Common myeloid progenitor, CD34-positive (primary cell): ENCODE measurements around the gene TPTE2.
A peak's percentile ranks its signal among the peaks of the same experiment; 100 is the strongest.
"Not testable (repeated sequence)": the region's sequence is repeated elsewhere in the genome, so short reads cannot be mapped to it uniquely, and the experiment has no call there.

Source experiments
- CTCF ChIA-PET: fragments of 350-600 bp; sonication (Branson Sonifier 250); formaldehyde crosslinking; loops from one replicate; lab custom pipeline; 2021; ENCODE audit warnings: antibody characterized with exemption; lab: Charles Lee
- POLR2A ChIA-PET: fragments of 350-600 bp; sonication (Branson Sonifier 250); formaldehyde crosslinking; loops from one replicate; lab custom pipeline; 2021; ENCODE audit warnings: antibody characterized with exemption; lab: Charles Lee
- DNase-seq, 3 donors: peaks; one replicate each; pipeline versions ENCODE4 v3.0.0 to v3.0.0-alpha.2; 2013
- H3K27ac ChIP-seq, 2 experiments: 1 replicate in 1 of 2; 2 replicates in 1 of 2; pipeline ENCODE4 v1.7.0; 2013; ENCODE audit warnings: inconsistent platforms in 2 of 2, low read length in 2 of 2, mild to moderate bottlenecking in 2 of 2, low read depth in 1 of 2, moderate library complexity in 1 of 2; ENCODE audit not compliant: severe bottlenecking in 2 of 2, insufficient read depth in 1 of 2, poor library complexity in 1 of 2
- H3K27me3 ChIP-seq, 5 experiments: replicated peaks in 2 of 5; 1 replicate in 3 of 5; 2 replicates in 2 of 5; pipeline versions ENCODE4 v1.6.1 to v1.7.0; 2013; ENCODE audit warnings: low read length in 4 of 5, mild to moderate bottlenecking in 2 of 5, moderate library complexity in 2 of 5, inconsistent platforms in 1 of 5; ENCODE audit not compliant: insufficient read depth in 5 of 5, control insufficient read depth in 4 of 5
- H3K36me3 ChIP-seq, 4 experiments: 1 replicate in 2 of 4; 2 replicates in 2 of 4; pipeline versions ENCODE4 v1.6.1 to v1.7.0; 2013; ENCODE audit warnings: low read length in 3 of 4, control low read depth in 1 of 4, mild to moderate bottlenecking in 1 of 4; ENCODE audit not compliant: control insufficient read depth in 4 of 4, insufficient read depth in 4 of 4
- H3K4me1 ChIP-seq, 4 experiments: 1 replicate in 3 of 4; 2 replicates in 1 of 4; pipeline versions ENCODE4 v1.6.1 to v1.7.1; 2013; ENCODE audit warnings: low read length in 3 of 4, mild to moderate bottlenecking in 3 of 4, control low read depth in 1 of 4, inconsistent platforms in 1 of 4, moderate library complexity in 1 of 4; ENCODE audit not compliant: control insufficient read depth in 4 of 4, insufficient read depth in 4 of 4; ENCODE audit errors: control extremely low read depth in 1 of 4
- H3K4me3 ChIP-seq, 7 experiments: 1 replicate in 4 of 7; 2 replicates in 3 of 7; pipeline versions ENCODE4 v1.5.1 to v1.7.0; 2013; ENCODE audit warnings: mild to moderate bottlenecking in 7 of 7, low read length in 6 of 7, moderate library complexity in 6 of 7, inconsistent platforms in 2 of 7, low read depth in 2 of 7, control low read depth in 1 of 7; ENCODE audit not compliant: insufficient read depth in 4 of 7, control insufficient read depth in 1 of 7; ENCODE audit errors: extremely low read depth in 1 of 7
- H3K9me3 ChIP-seq, 5 experiments: 1 replicate in 4 of 5; 2 replicates in 1 of 5; pipeline versions ENCODE4 v1.6.1 to v1.7.1; 2013; ENCODE audit warnings: low read length in 4 of 5, mild to moderate bottlenecking in 2 of 5, inconsistent platforms in 1 of 5, low read depth in 1 of 5, moderate library complexity in 1 of 5; ENCODE audit not compliant: control insufficient read depth in 4 of 5, insufficient read depth in 2 of 5; ENCODE audit errors: control extremely low read depth in 1 of 5
- WGBS: methylation state at CpG from one replicate; pipeline ENCODE4 v1.1.5; 2013; ENCODE audit not compliant: insufficient coverage; 5-methylcytosine and 5-hydroxymethylcytosine counted together

TPTE2 gene

DNA sequence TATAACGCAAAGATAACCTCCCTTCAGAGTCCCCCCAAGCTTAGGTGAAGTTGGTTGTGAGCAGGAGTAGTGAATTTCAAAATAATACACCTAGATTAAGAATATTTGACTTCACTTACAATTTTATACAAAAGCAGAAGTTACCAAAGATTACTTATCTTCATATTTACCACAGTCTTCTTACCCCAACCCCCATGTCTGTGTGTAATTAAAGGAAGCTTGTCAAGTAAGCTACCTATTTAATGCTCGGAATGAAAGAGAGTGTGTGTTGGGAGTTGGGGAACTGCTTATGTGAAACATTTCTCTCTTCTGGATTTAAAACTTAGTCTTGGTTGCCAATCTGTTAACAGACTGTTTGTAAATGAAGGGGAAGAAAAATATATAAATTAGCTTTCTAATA, 139.1 kb downstream of the TPTE2 start:
- H3K4me1 ChIP-seq, H3K4me3 ChIP-seq, H3K9me3 ChIP-seq, H3K36me3 ChIP-seq, CTCF ChIA-PET, H3K27ac ChIP-seq, POLR2A ChIA-PET, H3K27me3 ChIP-seq: not testable (repeated sequence)
- no CpG with 5 or more reads among the region's 2 CpGs for WGBS
- DNase-seq = peak; percentile 7 to 66 (median 50)

- 86% methylated on average over 1 of the region's 4 CpGs for WGBS
- CTCF ChIA-PET = not testable (repeated sequence)
These were observed 148.8 kb downstream of the TPTE2 start for GRCh38 chr13:19412494-19412893.

DNA sequence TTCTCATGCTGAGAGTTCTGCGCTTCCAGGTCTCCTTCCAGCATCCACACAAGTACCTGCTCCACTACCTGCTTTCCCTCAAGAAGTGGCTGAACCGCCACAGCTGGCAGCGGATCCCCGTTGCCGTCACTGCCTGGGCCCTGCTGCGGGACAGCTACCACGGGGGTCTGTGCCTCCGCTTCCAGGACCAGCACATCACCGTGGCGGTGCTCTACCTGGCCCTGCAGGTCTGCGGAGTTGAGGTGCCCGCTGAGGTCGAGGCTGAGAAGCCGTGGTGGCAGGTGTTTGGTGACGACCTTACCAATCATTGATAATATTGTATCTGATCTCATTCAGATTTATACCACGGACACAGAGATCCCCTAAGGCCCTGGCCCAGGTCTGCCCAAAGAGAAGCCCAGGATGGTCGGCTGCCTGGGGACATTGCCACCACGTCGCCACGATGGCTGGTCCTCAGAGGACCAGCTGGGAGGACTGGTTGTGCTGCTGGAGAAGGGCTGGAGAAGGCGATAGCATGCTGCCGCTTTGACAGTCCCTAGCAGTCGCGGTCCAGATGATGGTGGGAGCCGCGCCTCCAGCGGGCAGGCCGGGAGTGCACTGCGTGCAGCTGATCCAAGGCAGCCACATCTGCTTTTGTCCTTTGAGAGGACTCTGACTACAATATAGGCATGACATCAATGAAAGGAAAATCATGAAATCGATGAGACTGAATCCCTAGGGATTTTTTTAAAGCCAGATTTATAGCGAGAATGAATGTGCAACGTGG, 178.4 kb downstream of the TPTE2 start:
- CTCF ChIA-PET, H3K36me3 ChIP-seq, POLR2A ChIA-PET: not testable (repeated sequence)

More at GRCh38 chr13:19412494-19412893, 148.8 kb downstream of the TPTE2 start:
- H3K9me3 ChIP-seq, DNase-seq, H3K27ac ChIP-seq, H3K36me3 ChIP-seq, H3K4me3 ChIP-seq, POLR2A ChIA-PET, H3K4me1 ChIP-seq, H3K27me3 ChIP-seq: not testable (repeated sequence)

DNA sequence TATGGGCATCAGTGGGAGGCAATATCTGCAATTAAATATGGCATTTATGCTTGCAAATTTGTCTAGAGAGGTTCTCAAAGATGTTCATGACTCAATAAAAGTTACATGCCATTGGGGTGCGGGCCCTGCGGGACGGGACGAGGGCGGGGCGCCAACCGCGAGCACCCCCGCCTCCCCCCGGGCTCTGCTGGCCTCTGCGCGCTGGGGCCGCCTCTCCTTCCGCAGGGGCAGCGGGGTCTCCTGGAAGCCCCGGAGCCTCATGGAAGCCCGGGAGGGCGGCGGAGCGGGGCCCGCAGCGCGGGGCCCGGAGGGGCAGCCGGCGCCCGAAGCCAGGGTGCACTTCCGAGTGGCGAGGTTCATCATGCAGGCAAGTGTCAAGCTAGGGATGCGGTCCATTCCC, 179.2 kb downstream of the TPTE2 start:
- Histone ChIP-seq H3K36me3 (no peaks in the 10 kb centered on the region), H3K4me3 (no peak overlapping the region), H3K27me3 (peaks cover 0 to 3% (median 0%) of the 10 kb centered on the region in 5 experiments), H3K4me1 (no peaks in the 10 kb centered on the region), H3K27ac (no peak overlapping the region), H3K9me3 (no peaks in the 10 kb centered on the region)
- no peak for DNase-seq
- WGBS = 67% methylated on average over 18 of the region's 30 CpGs
- ChIA-PET CTCF (no interaction called here), POLR2A (no interaction called here)

More for the DNA sequence above, 178.4 kb downstream of the TPTE2 start:
- DNase-seq, H3K27me3 ChIP-seq, H3K27ac ChIP-seq, H3K4me3 ChIP-seq, H3K9me3 ChIP-seq, H3K4me1 ChIP-seq: not testable (repeated sequence)
- 75% methylated on average over 23 of the region's 32 CpGs for WGBS
